ENCODE results near the gene OBP2B.
A peak's percentile ranks its signal among the peaks of the same experiment; 100 is the strongest.
"Not testable (repeated sequence)": the region's sequence is repeated elsewhere in the genome, so short reads cannot be mapped to it uniquely, and the experiment has no call there.

OBP2B gene

DNA sequence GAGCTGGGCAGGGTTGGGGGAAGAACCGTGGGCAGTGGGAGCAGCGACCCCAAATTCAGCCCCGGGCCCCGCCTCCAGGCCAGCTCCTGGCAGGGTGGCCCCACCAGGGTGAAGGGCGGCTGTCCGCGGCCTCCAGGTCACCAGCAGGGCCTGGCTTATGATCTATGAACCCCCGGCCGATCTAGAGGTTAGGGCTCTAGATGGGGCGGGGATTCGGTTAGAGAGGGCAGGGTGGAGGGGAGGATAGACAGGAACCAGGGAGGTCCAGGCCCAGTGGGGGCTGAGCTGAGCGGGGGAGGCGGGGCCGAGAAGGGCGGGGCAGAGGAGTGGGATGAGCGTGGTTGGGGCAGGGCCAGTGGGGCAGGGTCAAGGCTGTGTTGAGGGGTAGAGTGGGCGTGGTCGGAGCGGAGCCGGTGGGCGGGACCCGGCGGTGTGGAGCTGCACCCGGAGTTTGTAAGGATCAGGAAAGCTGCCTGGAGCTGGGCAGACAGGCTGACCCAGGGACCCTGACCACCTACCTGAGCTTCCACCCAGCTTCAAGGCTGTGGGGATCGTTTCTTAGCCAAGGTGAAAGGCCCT, 29.3 kb upstream of the OBP2B start:
- peak in 1 of 2 donors; percentile 24 for DNase-seq (ENCODE audit: low read depth in 2 of 2)

DNA sequence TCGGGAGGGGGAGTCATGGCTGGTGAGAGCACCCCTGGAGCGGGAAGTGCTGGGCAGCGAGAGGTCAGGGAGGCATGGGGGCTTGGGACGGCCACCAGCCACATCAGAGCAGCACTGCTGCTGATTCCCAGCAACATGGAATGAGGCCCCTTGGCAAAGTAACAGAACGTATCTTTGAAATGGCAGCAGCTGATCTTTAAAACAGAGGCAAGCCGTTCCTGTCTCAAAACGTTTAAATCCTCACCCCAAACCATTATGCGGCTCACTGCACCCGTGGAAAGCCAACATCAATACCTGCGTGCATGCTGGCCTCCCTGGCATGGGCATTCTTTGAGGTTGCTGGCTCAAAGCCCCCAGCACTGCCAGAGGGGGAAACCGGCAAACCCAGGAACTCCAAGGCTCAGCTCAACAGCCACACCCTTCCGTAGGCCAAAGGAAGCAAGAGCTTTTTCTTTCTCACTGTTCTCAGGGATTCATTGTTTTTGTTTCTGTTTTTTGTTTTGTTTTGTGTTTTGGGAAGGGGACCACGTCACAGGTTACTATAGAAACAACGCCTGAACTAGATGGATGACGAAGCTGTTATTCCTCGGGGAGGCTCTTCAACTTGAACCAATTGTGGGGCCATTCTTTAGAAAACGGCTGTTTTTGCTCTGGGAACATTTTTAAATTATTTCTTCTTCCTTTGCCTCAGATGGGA, 28.1 kb upstream of the OBP2B start:
- DNase-seq (ENCODE audit: low read depth in 2 of 2): no peak

DNA sequence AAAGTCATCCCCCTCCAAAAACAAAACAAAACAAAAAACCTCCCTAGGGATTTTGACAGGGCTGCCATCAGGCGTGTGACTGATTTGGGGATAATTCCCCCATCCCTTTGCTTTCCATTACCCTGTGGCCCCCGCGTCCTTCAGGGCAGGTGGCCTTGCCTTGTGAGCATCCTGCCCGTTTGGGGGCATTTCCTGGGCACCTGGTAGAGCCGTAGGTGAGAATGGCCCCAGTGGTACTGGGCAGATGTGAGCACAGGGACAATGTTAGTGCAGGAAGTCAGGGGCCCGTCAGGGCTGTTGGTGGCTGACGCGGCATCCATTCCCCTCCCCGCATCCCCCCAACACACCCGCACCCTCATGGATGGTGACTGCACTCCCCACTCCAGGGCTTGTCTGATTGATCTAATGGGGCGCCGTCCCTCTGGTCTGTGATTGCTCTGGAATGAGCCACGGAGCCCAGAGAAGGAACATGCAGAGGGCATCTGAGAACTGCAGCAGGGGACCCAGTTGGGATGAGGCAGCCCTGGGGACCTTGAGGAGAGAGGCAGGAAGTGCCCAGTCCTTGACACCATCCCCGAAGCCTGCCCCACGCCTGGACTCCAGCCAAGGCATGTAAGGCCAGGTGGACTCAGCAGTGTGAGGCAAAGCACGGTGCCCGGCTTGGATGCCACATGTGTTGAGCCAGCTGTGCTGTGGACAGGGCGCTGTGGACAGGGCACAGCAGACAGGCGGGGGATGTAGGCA, 27.4 kb upstream of the OBP2B start:
- DNase-seq (ENCODE audit: low read depth in 2 of 2): not testable (repeated sequence)

DNA sequence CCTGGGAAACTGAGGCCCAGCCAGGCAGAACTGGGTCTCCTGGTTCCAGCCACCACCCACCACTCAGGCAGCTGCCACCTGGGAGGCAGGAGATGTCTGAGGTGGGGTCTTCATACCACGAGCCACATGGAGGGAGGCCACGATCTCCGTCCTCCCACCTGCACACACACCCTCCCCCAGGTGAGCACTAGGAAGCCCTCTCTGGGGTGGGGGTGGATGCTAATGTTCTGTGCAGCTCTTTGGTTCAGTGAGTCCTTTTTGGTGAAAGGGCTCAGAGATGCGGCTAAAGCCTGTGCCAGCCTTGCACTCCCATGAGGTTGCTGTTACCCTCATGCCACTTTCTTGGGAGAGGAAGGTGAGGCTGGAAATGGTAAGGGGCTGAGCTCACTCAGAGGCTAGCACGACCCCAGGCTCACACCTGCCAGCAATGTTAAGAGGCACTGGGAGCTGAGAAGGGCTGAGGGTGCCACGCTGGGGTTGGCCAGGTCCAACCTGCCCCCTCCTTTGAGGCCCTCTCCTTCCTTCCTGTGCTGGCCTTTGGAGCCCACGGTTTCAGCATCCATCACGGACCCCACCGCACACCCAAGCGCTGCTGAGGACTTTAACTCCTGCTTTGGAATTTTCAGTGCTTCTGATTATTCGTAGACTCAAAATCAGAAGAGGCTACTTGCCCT, 26.6 kb upstream of the OBP2B start:
- no peak for DNase-seq (ENCODE audit: low read depth in 2 of 2)

DNA sequence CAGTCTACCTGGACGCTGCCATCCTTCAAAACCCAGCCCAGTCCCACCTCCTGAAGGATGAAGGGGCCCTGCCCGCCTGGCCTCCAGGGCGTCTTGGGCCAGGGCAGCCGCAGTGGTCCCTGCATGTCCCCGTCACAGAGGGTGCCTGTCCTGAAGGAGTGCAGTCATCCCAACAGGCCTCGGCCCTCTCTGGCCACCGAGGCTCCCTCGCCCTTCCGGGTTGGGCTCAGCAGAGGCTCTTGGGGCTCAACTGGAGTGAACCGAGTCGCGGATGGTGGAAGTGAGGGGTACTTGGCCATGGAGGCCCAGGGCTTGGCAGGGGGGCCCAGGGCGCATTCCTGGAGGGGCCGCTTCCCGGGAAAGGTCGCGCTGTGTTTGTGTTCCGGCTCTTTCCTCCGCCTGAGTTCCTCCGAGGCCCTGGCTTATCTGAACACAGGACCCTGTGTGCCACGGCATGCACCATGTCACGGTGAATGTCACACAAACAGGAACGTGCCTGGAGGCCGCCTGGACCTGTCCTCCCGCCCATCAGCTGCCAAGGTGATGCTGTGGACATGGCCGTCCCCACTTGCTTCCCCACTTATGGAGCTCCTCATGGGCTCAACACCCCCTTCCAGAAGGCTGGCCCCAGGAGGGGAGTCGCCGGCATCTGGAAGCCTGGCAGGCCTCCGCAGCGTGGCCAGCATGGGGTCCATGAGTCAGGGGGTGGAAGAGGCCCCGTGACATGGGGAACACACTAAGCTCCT, 25.7 kb upstream of the OBP2B start:
- DNase-seq (ENCODE audit: low read depth in 2 of 2): no peak

DNA sequence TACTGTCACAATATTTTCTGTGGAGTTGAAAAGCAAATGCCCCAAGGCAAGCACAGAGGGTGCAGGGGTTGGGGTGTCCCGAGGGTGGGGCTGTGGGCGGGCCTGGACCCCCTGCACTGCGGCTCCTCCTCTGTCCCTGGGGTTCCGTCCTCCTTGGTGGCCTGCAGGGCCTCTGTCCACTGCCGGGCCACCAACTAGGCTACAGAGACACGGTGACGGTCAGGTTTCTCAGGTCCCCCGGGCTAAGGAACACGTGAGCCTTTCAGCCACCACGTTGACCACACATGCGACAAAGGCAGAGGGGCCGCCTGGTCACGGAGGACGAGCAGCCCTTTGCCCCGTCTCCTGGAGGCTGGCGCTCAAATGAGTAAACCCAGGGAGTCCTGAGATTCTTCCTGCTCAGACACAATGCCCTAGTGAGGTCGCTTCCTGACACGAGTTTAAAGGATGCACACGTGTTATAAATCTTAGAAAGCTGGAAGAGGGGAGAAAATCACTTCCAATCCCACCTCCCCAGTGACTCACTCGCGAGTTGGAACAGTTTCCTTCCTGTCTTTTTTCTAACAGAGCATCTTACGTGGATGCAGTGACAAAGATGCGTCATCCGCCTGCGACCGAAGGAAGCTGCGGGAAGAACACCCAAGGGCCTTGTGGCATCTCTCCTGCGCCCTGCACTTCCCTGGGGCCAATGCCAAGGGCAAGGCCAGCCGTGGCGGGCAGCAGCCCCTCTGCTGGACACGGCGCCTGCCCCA, 24.8 kb upstream of the OBP2B start:
- no peak for DNase-seq (ENCODE audit: low read depth in 2 of 2)

DNA sequence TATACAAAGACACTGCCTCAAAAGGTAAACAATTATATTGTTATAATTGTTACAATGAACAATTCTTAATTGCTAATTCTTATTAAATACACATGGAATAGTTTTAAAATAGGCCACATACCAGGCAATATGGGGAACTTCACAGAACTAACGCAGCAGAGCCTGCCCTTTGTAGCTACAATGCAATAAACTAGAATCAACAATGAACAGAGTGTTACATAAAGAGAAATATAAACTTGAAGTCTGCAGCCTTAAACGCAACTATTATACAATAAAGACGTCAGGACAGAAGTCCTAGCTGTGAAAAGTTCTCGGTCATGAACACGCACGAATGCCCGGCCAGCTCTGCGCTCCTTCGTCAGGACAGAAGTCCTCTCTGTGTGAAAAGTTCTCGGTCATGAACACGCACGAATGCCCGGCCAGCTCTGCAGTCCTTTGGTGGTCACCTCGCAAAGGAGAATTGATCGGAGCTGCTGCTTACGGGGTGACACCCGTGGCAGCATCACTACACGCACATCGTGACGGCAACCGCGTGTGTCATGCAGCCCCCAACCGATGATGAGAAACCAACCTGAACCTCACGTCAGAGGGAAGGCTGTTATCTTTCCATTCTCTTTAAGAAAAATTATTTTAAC, 23.0 kb upstream of the OBP2B start:
- DNase-seq (ENCODE audit: low read depth in 2 of 2): not testable (repeated sequence)

DNA sequence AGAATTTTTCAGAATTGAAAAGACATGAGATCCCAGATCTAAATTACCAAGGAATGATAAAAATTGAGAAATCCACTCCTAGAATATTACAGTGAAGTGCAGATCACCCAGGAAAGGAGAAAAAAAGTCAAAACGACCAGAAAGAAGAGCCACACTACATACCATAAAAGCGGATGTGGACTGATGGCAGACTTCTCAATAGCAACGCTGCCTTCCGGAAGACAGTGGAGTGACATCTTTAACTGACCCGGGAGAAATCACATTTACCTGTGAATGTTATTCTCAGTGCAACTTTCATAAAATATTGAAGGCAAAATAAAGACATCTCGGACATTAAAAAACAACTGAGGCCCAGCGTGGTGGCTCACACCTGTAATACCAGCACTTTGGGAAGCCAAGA, 21.5 kb upstream of the OBP2B start:
- not testable (repeated sequence) for DNase-seq (ENCODE audit: low read depth in 2 of 2)

DNA sequence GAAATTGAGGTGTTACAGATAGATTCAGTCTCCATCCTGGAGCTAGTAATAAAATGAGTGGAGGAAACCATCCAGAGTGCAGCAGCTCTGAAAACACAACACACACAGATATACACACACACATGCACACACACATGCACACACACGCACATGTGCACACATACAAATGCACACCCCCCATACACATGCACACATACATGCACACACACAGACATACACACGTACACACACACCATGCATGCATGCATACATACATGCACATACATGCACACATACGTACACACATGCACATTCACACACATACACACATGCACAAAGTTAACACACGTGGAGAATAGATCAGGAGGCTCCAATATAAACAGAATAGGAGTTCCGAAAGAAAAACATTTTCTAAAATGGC, 21.0 kb upstream of the OBP2B start:
- DNase-seq (ENCODE audit: low read depth in 2 of 2): no peak

DNA sequence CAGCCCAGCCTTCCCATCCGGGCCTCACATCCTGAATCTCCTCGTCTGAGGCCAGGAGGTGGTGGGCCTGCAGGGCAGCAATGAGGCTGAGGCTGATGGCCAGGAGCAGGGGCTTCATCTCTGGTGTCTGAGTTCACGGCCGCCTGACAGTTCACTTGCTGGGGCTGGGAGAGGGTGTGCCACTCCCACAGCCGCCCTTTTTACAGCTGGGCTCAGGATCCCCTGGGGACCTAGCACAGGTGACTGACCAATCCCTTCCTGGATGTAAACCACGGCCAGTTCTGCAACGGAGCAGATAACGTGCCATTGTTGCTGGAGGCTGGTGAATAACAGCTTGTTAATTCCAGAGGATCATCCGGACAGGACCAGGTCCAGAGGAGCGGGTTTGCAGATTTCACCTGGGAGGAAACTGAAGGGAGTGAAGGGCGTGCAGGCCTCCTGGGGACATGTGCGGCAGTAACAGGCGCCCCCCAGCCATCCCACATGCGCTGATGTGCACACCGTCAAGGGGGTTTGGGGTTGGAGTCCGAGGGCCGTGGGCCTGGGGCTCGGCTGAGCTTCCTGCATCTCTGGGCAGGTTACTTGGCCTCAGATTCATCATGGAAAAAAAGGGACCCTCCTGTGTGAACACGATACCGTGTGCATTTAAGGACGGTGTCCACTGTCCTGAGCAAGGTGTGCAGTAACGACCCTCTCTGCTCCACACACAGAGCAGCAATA, 19.6 kb upstream of the OBP2B start:
- DNase-seq (ENCODE audit: low read depth in 2 of 2): not testable (repeated sequence)

DNA sequence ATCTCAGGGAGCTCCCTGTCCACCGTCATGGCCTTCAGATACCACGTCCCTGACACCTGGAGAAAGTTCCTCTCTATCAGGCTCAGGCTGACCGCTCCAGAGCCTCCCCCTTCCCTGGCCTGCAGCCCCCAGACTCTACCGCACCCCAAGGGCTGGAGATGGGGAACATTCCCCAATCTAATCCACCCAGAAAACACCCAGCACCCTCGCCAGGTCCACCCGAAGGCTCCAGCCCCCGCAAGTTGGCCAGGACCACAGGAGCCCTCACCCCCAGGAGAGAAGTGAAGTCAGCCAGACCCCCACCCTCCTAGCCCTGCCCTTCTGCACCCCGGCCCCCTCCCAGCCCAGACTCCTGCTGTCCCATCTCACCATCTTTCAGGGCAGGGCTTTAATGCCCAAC, 18.9 kb upstream of the OBP2B start:
- not testable (repeated sequence) for DNase-seq (ENCODE audit: low read depth in 2 of 2)

DNA sequence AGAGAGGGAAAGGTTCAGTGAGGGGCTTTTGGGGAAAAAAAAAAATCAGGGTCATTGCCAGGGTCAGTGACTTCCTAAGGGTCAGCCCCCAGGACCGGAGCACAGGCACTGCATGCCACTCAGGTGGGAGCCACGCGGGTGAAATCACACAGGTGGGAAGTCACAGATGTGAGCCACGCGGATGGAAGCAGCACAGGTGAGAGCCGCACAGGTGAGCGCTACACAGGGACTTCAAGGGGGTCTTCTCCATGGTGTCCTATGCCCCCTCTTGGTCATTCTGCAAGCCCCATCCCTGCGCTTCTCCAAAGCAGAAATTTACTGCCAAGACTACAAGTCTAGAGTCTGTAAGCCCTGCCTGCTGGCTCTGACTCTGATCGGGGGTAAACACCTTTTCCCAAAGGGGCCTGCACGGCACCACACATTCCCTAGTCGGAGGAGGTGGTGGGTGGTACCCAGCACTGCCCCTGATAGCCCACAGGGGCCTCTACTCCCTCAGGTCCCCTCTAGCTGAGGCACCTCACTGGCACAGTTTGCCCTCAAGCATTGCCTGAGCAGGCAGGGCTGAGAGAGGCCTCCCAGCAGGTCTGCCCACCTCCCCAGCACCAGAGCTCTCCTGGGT, 18.3 kb upstream of the OBP2B start:
- no peak for DNase-seq (ENCODE audit: low read depth in 2 of 2)

DNA sequence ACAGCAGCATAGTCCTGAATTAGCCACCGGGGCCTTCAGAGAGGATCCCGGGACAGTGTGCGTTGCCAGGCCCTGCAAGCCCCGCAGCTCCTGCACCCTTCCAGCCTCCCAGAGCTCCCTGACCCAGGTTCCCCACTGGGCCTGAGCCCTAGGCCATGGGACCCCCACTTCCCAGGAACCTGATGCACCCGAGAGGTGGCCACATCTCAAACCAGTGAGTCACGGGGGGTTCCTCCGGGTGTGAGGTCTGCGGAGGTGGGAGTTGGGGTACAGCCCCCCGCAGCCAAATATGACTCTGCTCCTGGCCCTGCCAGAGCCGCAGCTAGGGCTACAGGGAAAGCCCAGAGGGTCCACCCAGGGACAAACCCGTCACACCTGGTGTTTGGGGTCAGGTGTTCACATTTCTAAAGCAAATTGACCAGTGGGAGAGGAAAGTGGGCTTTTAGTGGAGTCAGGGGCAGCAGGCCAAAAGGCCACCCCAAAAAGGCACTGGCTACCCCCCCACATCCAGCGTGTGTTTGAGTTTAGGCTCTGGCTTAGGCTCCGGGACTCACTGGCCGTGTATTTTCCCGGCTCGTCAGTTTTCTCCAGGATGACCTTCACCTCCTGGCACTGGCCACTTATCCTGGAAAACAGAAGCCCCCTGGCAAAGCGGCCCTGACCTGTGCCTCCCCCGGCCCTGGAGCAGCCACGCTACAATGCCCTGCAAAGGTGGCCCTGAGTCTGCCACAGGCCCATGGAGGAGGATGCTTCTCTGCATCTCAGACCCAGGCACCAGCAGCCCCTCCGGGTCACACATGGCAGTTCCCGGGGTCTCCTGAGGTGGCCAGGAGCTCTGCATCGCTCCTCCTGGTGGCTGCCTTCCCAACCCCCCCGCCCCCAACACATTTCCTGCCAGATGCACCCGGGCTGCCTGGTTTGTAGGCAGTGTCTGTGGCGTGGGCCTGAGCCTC, 17.4 kb upstream of the OBP2B start:
- DNase-seq (ENCODE audit: low read depth in 2 of 2): no peak

DNA sequence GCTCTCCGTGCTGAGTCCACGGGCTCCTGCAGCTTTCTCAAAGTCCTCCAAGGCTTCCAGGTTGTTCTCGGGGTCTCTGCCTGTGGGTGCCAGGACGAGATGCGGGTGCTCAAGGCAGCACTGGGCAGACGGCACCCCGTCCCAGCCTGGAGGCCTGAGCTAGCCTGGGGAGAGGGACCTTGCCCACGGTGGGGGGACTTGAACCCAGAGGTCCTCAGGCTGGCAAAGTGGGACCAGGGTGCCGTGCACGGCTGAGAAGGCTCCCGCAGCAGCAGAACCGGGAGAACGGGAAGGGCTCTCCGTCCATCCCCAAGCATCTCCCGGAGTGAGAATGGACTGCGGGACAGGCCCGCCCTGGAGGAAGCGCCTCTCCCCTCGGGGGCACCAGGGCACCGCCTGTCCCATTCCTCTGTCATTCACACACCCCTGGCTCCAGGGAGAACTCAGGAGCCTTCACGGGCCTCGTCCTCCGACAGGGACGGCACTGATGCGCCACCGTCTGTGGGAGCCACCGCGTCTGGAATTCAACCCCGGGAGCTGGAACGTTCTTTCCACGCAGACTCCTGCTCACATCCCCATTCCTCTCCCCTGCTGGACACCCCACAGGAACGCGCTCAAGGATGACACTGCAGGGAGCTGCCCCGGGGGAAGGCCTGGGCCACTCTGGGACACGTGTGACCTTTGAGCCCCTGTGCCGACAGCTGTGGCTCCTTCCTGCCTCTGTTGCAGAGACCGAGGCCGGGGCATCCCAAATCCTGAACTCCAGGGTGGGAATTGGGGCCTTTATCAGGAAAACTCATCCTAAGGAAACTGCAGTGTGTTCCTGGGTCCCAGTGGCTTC, 16.3 kb upstream of the OBP2B start:
- no peak for DNase-seq (ENCODE audit: low read depth in 2 of 2)

DNA sequence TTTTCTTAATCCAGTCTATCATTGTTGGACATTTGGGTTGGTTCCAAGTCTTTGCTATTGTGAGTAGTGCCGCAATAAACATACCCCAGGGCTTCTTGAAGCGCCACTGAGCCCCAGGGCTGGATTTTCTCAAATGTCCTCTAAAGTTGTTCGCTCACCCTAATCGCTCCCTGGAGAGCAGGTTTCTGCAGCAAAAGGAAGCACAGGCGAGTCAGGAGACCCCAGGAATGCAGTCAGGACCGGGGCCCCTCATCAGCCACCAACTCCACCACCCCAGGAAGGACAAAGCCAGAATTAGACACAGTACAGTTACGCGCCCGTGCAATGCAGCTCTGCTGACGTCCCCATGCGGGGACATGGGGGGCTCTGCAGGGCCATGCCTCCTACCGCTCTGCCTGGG, 15.7 kb upstream of the OBP2B start:
- no peak for DNase-seq (ENCODE audit: low read depth in 2 of 2)

DNA sequence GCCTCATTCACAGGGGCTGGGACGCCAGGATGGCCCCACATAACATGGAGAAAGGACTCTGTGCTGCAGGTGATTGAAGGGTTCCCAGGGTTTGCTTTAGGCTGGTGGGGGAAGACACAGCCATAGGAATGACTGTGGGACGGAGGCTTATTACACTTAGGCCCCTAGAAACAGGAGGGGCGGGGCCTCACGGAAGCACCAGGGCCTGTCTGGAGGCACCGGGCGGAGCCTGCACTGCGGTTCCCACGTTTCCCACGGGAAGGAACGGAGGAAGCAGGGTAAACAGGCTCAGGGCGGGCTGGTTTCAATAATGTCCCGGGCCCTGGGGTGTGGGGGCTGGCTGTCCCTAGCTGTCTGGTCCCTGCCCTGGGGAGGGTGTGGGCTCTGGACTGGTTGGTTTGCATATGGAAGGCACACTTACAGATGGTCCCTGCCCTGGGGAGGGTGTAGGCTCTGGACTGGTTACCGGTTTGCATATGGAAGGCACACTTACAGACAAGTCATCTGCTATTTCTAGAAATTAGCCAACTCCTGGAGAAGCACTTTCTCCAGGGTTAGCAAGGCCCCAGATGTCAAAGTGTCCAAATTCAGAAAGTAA, 14.2 kb upstream of the OBP2B start:
- DNase-seq (ENCODE audit: low read depth in 2 of 2): not testable (repeated sequence)

DNA sequence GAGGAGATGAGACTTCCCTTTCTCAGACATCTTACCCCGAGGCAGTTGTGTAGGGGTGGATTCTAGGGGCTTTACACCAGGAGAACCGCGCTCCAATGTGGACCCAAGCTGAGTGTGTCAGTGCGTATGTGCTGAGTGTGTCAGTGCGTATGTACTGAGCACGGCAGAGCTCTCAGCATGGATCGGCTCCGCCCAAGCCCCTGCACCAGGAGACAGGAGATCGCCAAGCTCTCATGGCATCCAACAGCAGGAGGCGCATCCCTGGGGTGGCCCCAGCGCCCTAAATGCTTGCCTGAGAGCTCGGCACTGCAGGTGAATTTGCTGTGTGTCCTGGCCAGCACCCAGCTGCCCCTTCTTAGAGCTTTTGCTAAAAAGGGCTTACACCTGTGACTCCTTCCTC, 12.9 kb upstream of the OBP2B start:
- not testable (repeated sequence) for DNase-seq (ENCODE audit: low read depth in 2 of 2)

All from stimulated activated CD8-positive, alpha-beta memory T cell treated with anti-CD3 and anti-CD28 coated beads, Interleukin-2, amount 100 ng/mL, for 1 hour (primary cell).